Hematopoietic multipotent progenitor cell (in vitro differentiated cells): Measurements from ENCODE around the gene TPGS2. TPM values are rescaled to one million over a fixed set of nuclear protein-coding genes. Genes with fewer than 3 reads are reported as not detected.

ENCODE experiments used
- DNase-seq, 3 donors: peaks; one replicate each; pipeline ENCODE4 v3.0.0-alpha.2; 2011 to 2015; ENCODE audit warnings: low read depth in 2 of 3, low spot score in 2 of 3
- total RNA-seq: library from RNA; depleted of rRNA; stranded (reverse); fragments of >200 nt; gene quantifications from one replicate; pipeline ENCODE4 v1.2.3, GENCODE V29; 2012

The TPGS2 gene
- total RNA-seq, 1 donor, result 86.7 TPM

- DNase-seq, result no peak
These were observed 83.4 kb downstream of the TPGS2 start for GRCh38 chr18:36745219-36745975.

GRCh38 chr18:36744261-36744876 is 84.4 kb downstream of the TPGS2 start:
- DNase-seq, result no peak

Other genes starting within 250 kb of the TPGS2 start
- gene KIAA1328, start 125 bp upstream of the TPGS2 start, total RNA-seq, result 8.9 TPM